LNCAP (cell line): Measurements from ENCODE around the gene WWOX.

Experiments used
- CTCF ChIP-seq: fragments of 450-650 bp; IDR thresholded peaks from 2 replicates; pipeline ENCODE4 v1.5.1; 2017; ENCODE audit warnings: mild to moderate bottlenecking

WWOX gene

GRCh38 chr16:78292086-78292843, 192.8 kb downstream of the WWOX start:
- no peak for TF ChIP-seq CTCF

- TF ChIP-seq CTCF, result no peak
Observed at GRCh38 chr16:78292844-78293380, 193.5 kb downstream of the WWOX start.

DNA sequence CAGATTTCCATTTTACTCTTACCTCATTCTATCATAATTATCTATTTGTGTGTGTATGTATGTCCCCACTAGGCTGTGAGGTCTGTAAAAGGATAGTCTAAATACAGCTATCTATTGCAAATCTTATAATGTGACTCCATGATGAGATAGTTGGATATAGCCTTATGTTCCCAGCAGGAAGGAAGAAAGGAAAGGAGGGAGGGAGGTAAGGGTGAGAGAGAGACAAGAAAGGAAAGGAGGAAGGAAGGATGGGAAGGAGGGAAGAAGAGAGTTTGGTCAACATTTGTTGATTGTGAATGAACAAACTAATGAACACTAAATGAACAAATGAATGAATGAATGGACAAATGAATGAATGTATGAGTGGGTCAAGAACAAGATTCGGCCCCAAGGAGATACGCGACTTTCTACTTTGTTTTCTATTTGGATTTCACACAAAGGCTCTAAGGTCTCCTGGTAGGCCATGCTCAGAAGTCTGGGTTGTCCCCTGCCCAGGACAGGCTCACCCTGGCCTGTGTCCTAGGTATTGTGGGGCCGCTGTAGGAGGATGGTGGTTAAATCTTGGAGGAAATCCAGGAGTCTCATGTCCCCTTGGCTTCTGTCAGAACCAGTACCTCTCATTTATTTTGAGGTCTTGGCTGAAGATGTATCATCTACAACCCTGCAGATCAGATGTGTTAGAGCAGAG, 195.2 kb downstream of the WWOX start:
- no peak for TF ChIP-seq CTCF

GRCh38 chr16:78297066-78297666, 197.7 kb downstream of the WWOX start:
- TF ChIP-seq CTCF, result no peak

- no peak for TF ChIP-seq CTCF
Observed at GRCh38 chr16:78298986-78299385, 199.5 kb downstream of the WWOX start.

DNA sequence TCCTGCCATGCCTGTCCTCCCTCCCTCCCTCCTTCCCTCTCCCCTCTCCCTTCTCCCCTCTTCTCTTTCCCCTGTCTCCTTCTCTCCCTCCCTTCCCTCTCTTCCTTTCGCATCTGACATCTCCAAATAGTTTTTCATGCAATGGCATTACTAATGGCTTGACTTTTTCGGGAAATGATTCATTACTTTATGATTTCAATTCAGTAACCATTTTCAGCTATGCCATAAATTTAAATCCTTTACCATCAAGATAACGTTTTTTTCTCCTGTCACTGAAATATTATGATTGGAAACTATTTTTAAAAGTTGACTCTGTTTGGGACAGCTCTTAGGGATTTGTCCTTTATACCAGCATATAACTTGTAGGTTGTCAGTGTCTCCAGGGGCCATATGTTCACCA, 201.0 kb downstream of the WWOX start:
- no peak for TF ChIP-seq CTCF

GRCh38 chr16:78303946-78304345, 204.5 kb downstream of the WWOX start:
- TF ChIP-seq CTCF, result no peak
